Nephron progenitor cell (in vitro differentiated cells): ENCODE data around the gene IL11.
"Not testable (repeated sequence)": the region's sequence is repeated elsewhere in the genome, so short reads cannot be mapped to it uniquely, and the experiment has no call there.

ENCODE experiments used
- DNase-seq: peaks from one replicate; pipeline ENCODE4 v3.0.0; 2021
- H3K27ac Mint-ChIP-seq: 2 replicates; pipeline ENCODE4 v1.8.0; 2021; ENCODE audit warnings: mild to moderate bottlenecking, moderate library complexity, mixed read lengths
- H3K27me3 Mint-ChIP-seq: 2 replicates; pipeline ENCODE4 v1.8.0; 2021; ENCODE audit warnings: mild to moderate bottlenecking, low read depth, mixed read lengths; ENCODE audit not compliant: poor library complexity
- H3K36me3 Mint-ChIP-seq: 2 replicates; pipeline ENCODE4 v1.8.0; 2021; ENCODE audit warnings: low read depth, mixed read lengths
- H3K4me1 Mint-ChIP-seq: 2 replicates; pipeline ENCODE4 v1.8.0; 2021; ENCODE audit warnings: mixed read lengths
- H3K4me3 Mint-ChIP-seq: 2 replicates; pipeline ENCODE4 v1.8.0; 2021; ENCODE audit warnings: mild to moderate bottlenecking, moderate library complexity, mixed read lengths
- H3K9me3 Mint-ChIP-seq: 2 replicates; pipeline ENCODE4 v1.8.0; 2021; ENCODE audit warnings: mild to moderate bottlenecking, moderate library complexity, mixed read lengths
- TF ChIP-seq, protein P1 (sequence below): fragments of 200-600 bp; sonication (generic); IDR thresholded peaks from 2 replicates; pipeline ENCODE4 v1.5.0; 2021; ENCODE audit warnings: antibody characterized with exemption

Gene IL11

DNA sequence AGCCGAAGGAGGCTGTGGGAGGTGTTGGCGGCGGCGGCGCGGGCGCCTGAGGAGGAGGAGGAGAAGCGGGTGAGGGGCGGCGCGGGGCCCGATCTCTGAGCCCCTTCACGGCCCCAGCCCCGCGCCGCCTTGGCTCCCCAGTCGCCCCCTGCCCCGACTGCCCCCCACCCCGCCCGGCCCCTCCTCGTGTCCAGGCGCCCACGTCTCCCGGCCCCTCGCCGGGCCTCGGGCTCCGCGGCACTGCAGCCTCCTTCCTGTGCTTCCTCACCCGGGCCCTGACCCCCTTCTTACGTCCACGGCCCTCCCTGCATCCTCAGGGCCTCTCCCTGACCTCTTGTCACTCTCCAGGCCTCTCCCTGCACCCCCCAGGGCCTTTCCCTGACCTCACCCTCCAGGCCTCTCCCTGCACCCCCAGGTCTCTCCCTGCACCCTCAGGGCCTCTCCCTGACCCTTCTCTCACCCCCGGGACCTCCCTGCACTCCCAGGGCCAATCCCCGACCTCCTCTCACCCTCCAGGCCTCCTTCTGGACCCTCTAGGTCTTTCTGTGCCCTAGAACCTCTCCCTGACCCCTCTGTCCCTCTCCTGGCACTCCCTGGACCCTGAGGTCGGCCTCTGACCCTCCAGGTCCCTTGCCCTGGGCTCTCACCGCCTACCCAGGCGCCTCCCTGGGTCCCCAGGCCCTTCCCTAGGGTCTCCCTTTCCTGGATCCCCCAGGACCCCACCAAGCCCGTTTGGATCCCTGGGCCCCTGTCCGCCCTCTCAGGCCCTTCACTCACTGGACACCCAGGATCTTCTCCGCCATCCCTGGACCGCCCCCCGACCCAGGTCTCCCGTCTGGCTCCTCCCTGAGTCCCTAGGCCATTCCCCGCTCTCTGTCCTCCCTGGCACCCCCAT is 30.1 kb downstream of the IL11 start:
- peaks cover 8% of the 10 kb centered on the region for H3K27me3 Mint-ChIP-seq
- peaks cover 26% of the 10 kb centered on the region for H3K4me1 Mint-ChIP-seq
- peaks cover 24% of the 10 kb centered on the region for H3K36me3 Mint-ChIP-seq
- H3K4me3 Mint-ChIP-seq, result peak overlapping the region; percentile 96
- H3K9me3 Mint-ChIP-seq, result no peaks in the 10 kb centered on the region
- H3K27ac Mint-ChIP-seq, result peak overlapping the region; percentile 100
- no peak for DNase-seq
- TF ChIP-seq, protein P1, sequence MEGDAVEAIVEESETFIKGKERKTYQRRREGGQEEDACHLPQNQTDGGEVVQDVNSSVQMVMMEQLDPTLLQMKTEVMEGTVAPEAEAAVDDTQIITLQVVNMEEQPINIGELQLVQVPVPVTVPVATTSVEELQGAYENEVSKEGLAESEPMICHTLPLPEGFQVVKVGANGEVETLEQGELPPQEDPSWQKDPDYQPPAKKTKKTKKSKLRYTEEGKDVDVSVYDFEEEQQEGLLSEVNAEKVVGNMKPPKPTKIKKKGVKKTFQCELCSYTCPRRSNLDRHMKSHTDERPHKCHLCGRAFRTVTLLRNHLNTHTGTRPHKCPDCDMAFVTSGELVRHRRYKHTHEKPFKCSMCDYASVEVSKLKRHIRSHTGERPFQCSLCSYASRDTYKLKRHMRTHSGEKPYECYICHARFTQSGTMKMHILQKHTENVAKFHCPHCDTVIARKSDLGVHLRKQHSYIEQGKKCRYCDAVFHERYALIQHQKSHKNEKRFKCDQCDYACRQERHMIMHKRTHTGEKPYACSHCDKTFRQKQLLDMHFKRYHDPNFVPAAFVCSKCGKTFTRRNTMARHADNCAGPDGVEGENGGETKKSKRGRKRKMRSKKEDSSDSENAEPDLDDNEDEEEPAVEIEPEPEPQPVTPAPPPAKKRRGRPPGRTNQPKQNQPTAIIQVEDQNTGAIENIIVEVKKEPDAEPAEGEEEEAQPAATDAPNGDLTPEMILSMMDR, result no peak

DNA sequence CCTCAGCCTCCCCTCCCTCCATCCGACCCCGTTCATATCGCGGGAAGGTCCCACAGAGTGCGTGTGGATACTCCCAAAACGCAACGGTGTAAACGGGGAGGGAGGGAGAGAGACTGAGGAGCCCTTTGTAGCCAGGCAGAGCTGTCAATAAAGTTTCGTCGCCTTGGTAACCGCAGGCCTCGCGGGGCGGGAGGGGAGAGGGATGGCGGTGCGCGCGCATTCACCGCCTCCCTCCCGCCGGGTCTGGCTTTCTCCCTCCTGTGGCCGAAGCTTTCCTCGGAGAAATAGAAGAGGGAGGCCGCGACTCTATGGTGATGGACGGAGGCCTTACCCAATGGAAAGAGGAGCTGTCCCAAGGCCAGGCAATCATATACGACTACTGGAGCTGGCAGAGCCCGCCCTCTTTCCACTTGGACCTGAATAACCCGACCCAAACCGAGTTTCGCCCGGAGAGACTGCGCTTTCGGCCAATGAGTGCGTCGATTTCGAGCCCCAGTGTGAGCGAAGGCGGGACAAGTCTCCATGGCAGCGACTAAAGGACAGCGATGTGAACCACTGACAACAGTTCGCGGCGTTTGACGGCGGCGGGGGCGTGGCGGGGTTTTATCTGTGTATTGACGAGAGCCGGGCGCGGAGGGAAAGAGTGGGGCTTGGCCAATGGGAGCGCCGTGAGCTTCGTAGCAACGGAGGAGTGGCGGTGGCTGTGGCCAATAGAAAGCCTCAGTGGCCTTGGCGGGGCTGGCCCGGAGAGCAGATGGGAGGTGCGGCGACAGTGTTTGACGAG is 31.0 kb downstream of the IL11 start, which contains the start of gene KMT5C:
KMT5C (plus strand) TSS at position 772 of the 784 bp plus-strand sequence. CDS start 2,061 bp downstream, outside the sequence.
- H3K36me3 Mint-ChIP-seq, result peaks cover 20% of the 10 kb centered on the region
- no peaks in the 10 kb centered on the region for H3K9me3 Mint-ChIP-seq
- TF ChIP-seq, protein P1, result no peak
- H3K4me3 Mint-ChIP-seq, result peak within 1 kb of the TSS; percentile 96
- peak within 1 kb of the TSS; percentile 100 for H3K27ac Mint-ChIP-seq
- peaks cover 20% of the 10 kb centered on the region for H3K4me1 Mint-ChIP-seq
- DNase-seq, result peak; percentile 100
- H3K27me3 Mint-ChIP-seq, result peaks cover 8% of the 10 kb centered on the region

DNA sequence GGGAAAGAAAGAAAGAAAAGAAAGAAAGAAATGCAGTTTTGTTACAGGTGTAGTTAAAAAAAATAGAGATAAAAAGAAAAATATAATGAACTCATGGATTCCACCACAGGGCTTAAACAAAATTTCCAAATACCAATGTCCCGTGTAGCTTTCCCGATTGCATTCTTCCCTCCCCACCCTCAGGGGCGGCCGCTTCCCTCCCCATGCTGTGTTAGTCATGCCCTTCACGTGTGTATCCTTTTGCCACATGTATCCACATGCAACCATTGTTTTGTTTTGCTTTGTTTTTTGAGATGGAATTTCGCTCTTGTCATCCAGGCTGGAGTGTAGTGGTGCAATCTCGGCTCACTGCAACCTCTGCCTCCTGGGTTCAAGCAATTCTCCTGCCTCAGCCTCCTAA is 34.2 kb downstream of the IL11 start:
- Mint-ChIP-seq H3K4me1 (peaks cover 13% of the 10 kb centered on the region), H3K4me3 (no peak overlapping the region), H3K27ac (peak overlapping the region; percentile 78), H3K27me3 (peaks cover 14% of the 10 kb centered on the region), H3K36me3 (no peaks in the 10 kb centered on the region), H3K9me3 (no peaks in the 10 kb centered on the region)
- no peak for DNase-seq
- TF ChIP-seq, protein P1, result no peak

DNA sequence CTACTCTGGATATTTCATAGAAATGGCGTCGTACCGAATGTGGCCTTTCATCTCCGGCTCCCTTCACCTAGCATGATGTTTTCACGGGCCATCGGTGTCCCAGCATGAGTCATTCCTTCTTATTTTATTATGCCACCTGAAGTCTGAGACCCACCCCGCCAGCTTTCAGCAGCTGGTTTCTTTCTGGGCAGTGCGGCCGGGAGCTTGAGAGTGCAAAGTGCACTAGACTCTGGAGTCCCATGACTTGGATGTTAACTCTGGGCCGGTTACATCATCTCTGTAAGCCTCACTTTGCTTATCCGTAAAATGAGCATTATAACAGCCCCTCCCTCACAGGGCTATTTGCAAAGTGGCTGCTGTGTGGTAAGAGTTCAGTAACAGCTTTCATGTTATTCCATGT is 36.4 kb downstream of the IL11 start:
- no peaks in the 10 kb centered on the region for H3K36me3 Mint-ChIP-seq
- H3K27me3 Mint-ChIP-seq, result peaks cover 25% of the 10 kb centered on the region
- peaks cover 7% of the 10 kb centered on the region for H3K4me1 Mint-ChIP-seq
- no peak overlapping the region for H3K4me3 Mint-ChIP-seq
- H3K9me3 Mint-ChIP-seq, result no peaks in the 10 kb centered on the region
- TF ChIP-seq, protein P1, result no peak
- DNase-seq, result no peak
- H3K27ac Mint-ChIP-seq, result peak overlapping the region; percentile 81

DNA sequence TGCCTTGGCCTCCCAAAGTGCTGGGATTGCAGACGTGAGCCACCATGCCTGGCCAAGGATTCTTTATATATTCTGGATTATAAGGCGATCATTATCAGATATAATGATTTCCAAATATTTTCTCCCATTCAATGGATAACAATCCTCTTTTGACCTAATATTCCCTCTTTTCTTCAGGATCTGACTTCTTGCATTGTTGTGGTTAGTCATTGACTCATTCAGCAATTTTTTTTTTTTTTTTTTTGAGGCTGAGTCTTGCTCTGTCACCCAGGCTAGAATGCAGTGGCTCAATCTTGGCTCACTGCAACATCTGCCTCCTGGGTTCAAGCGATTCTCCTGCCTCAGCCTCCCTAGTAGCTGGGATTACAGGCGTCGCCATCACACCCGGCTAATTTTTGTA is 40.5 kb downstream of the IL11 start:
- H3K4me3 Mint-ChIP-seq, DNase-seq, H3K9me3 Mint-ChIP-seq, H3K27ac Mint-ChIP-seq, H3K4me1 Mint-ChIP-seq, H3K36me3 Mint-ChIP-seq: not testable (repeated sequence)
- H3K27me3 Mint-ChIP-seq, result peaks cover 17% of the 10 kb centered on the region

DNA sequence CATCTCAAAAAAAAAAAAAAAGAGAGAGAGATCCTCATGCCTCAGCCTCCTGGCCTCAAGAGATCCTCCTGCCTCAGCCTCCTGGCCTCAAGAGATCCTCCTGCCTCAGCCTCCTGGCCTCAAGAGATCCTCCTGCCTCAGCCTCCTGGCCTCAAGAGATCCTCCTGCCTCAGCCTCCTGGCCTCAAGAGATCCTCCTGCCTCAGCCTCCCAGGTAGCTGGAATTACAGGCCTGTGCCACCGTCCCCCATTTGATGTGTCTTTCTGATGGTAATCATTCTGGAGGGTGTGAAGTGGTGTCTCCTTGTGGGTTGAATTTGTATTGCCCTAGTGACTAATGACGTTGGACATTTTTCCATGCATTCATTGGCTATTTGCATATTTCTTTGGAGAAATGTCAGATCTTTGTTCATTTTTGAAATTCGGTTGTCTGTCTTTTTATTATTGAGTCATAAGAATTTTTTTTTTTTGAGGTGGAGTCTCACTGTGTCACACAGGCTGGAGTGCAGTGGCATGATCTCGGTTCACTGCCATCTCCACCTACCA is 41.4 kb downstream of the IL11 start:
- H3K27ac Mint-ChIP-seq, H3K36me3 Mint-ChIP-seq, H3K9me3 Mint-ChIP-seq, H3K4me3 Mint-ChIP-seq, DNase-seq, H3K4me1 Mint-ChIP-seq: not testable (repeated sequence)
- H3K27me3 Mint-ChIP-seq, result peaks cover 16% of the 10 kb centered on the region
